Suppressor macrophage treated with lipopolysaccharide for 1 hour (primary cell): ENCODE measurements around the gene CCNB1.
"Not testable (repeated sequence)": the region's sequence is repeated elsewhere in the genome, so short reads cannot be mapped to it uniquely, and the experiment has no call there.

Experiments used
- DNase-seq, 3 donors: peaks; one replicate each; pipeline ENCODE4 v3.0.0-alpha.2; 2020 to 2022

The CCNB1 gene

GRCh38 chr5:69166686-69167492 is at the start of gene CCNB1:
TSS of gene CCNB1 (plus strand) at chr5:69167150. CDS start at chr5:69167263, 113 bp downstream.
- peak; percentile 98 to 99 (median 99) for DNase-seq

- DNase-seq: no peak
These were observed 37.5 kb upstream of the CCNB1 start for GRCh38 chr5:69129413-69129812.

GRCh38 chr5:69130241-69130640 is 36.7 kb upstream of the CCNB1 start:
- DNase-seq: no peak

GRCh38 chr5:69131304-69131703 is 35.6 kb upstream of the CCNB1 start:
- DNase-seq: no peak

GRCh38 chr5:69134126-69134525 is 32.8 kb upstream of the CCNB1 start:
- no peak for DNase-seq

GRCh38 chr5:69136293-69136692 is 30.7 kb upstream of the CCNB1 start:
- DNase-seq: no peak

- DNase-seq: not testable (repeated sequence)
These were observed 29.7 kb upstream of the CCNB1 start for GRCh38 chr5:69137208-69137607.

- no peak for DNase-seq
These were observed 29.1 kb upstream of the CCNB1 start for GRCh38 chr5:69137807-69138206.

GRCh38 chr5:69138766-69139165 is 28.2 kb upstream of the CCNB1 start:
- DNase-seq: no peak

GRCh38 chr5:69140239-69140638 is 26.7 kb upstream of the CCNB1 start:
- DNase-seq: not testable (repeated sequence)

GRCh38 chr5:69140827-69141226 is 26.1 kb upstream of the CCNB1 start:
- DNase-seq: no peak

GRCh38 chr5:69148576-69148975 is 18.4 kb upstream of the CCNB1 start:
- DNase-seq: not testable (repeated sequence)

- no peak for DNase-seq
These were observed 17.8 kb upstream of the CCNB1 start for GRCh38 chr5:69148981-69149675.

GRCh38 chr5:69149676-69150010 is 17.3 kb upstream of the CCNB1 start:
- no peak for DNase-seq

GRCh38 chr5:69152731-69153130 is 14.2 kb upstream of the CCNB1 start:
- DNase-seq: peak; percentile 20 to 35 (median 30)

GRCh38 chr5:69156456-69156855 is 10.5 kb upstream of the CCNB1 start:
- DNase-seq: no peak

GRCh38 chr5:69158039-69158438 is 8.9 kb upstream of the CCNB1 start:
- no peak for DNase-seq

GRCh38 chr5:69160651-69161050 is 6.3 kb upstream of the CCNB1 start:
- DNase-seq: no peak

GRCh38 chr5:69167493-69167855 is 524 bp downstream of the CCNB1 start:
- DNase-seq: peak; percentile 61 to 78 (median 65)

- no peak for DNase-seq
These were observed 979 bp downstream of the CCNB1 start for GRCh38 chr5:69167929-69168328.

GRCh38 chr5:69170495-69170894 is 3.5 kb downstream of the CCNB1 start:
- DNase-seq: peak in 1 of 3 donors; percentile 25

GRCh38 chr5:69170969-69171368 is 4.0 kb downstream of the CCNB1 start:
- no peak for DNase-seq

GRCh38 chr5:69181659-69182293 is 14.8 kb downstream of the CCNB1 start:
- DNase-seq: not testable (repeated sequence)

- DNase-seq: peak; percentile 29 to 60 (median 57)
These were observed 17.7 kb downstream of the CCNB1 start for GRCh38 chr5:69184621-69185020.
